HG02938 (cell line): ENCODE measurements around the gene PRPH2.
A peak's percentile ranks its signal among the peaks of the same experiment; 100 is the strongest.
"Not testable (repeated sequence)": the region's sequence is repeated elsewhere in the genome, so short reads cannot be mapped to it uniquely, and the experiment has no call there.

Experiments used
- ATAC-seq: cut with Tn5 transposase; IDR thresholded peaks from one replicate; pipeline ENCODE4 v1.9.1; 2021; ENCODE audit warnings: mild to moderate bottlenecking, moderate library complexity; ENCODE audit not compliant: unreplicated experiment

Gene PRPH2

DNA sequence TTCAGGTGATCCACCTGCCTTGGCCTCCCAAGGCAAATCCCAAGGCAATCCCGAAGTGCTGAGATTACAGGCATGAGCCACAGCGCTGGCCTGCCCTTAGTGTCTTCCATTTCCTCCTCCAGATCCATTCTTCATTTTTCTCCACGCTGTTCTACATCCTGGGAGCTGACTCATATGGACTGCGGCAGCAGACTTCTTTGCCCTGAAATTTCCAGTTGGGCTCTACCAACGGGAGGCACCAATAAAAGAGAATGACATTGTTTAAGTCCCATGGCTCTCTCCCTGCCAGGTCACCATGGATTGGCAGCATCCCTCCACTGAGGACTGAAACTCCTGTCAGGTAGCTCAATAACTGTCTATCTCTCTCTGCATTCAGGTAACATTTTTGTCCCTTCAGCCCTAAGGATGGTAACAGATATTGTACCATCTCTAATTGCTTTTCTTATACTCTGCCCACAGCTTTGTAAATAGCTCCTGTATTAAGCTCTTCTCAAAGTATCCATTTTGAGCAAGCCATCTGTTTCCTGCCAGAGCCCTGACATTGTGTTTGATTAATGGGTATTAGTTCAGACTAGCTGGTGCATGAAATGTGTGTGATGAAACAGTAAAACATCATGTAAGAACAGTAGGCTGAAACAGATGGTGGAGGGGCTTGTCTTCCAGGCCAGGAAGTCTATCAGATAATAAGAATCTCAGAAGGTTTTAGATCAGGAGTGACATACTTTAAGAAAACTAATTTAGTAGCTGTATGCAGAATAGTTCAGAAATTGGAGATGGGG lies 19.9 kb upstream of the PRPH2 start:
- no peak for ATAC-seq

DNA sequence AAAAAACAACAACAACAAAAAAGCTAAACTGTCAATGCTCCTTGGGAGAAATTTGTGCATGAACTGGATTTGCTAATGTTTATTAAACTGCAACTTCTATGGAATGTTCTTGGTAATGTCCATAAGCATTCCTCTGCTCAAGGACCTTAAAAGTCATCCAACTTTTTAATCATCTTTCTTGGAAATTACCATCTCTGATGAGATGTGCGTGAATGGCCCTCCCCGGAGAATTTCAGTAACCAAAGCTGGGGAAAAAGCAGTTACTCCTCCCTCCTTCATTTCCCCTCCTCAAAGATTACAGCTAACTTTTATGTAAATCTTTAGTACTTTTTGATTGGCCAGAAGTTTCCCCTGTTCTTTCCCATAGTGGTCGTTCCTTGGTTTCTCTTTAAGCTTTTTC lies 18.3 kb upstream of the PRPH2 start:
- ATAC-seq: no peak

DNA sequence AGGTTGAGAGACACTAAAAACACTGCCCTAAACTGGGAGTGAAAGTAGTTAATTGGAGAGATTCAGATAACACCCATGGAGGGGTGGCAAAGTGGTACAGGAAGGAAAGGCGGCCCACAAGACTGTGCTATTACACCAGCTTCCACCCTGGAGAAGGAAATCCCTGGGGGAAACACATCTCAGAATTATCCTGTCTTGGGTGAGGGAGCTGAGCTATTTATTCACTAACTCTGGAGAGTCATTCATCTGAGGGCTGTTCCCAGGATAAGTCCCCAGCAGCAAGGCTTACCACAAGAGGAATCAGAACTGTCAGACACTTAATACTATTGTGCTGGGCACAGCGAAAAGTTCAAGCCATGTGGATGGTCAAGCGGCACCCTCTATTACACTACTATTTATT lies 13.6 kb upstream of the PRPH2 start:
- ATAC-seq: no peak

DNA sequence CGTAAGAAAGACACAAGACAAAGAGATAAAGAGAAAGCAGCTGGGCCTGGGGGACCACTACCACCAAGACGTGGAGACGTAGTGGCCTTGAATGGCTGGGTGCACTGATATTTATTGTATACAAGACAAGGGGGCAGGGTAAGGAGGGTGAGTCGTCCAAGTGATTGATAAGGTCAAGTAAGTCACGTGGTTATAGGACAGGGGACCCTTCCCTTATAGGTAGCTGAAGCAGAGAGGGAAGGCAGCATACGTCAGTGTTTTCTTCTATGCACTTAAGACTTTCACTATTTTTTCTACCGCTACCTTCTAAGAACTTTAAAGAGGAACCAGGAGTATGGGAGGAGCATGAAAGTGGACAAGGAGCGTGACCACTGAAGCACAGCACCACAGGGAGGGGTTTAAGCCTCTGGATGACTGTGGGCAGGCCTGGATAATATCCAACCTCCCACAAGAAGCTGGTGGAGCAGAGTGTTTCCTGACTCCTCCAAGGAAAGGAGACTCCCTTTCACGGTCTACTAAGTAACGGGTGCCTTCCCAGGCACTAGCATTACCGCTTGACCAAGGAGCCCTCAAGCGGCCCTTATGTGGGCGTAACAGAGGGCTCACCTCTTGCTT lies 11.6 kb upstream of the PRPH2 start:
- not testable (repeated sequence) for ATAC-seq

DNA sequence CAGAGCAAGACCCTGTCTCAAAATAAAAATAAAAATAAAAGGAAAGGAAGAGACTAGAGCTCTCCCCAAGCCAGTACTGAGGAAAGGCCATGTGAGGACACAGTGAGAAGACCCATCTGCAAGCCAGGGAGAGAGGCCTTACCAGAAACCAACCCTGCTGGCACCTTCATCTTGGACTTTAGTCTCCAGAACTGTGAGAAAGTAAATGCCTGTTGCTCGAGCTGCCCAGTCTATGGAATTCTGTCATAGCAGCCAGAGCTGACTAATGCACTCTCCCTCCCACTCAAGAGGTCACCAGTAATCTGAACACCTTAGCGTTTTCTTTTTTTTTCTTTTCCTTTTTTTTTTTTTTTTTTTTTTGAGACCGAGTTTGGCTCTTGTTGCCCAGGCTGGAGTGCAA lies 7.3 kb upstream of the PRPH2 start:
- ATAC-seq: no peak

DNA sequence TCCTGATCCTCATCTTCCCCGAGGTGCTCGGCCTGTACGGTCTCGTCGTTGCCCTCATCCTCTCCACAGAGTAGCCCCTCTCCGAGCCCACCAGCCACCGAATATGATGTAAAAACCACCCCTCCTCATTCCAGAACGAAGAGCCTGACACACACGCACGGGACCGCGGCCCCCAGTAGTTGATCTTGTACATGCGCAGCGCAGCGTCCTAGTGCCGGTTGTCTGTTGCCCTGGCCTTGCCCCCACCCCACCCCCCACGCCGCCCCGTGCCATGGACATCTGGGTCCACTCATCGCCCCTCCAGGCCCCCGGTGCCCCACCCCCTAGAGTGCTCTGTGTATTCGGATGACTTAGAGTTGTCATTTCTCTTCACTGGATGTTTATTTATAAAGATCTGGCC lies 5.2 kb upstream of the PRPH2 start:
- ATAC-seq: no peak

DNA sequence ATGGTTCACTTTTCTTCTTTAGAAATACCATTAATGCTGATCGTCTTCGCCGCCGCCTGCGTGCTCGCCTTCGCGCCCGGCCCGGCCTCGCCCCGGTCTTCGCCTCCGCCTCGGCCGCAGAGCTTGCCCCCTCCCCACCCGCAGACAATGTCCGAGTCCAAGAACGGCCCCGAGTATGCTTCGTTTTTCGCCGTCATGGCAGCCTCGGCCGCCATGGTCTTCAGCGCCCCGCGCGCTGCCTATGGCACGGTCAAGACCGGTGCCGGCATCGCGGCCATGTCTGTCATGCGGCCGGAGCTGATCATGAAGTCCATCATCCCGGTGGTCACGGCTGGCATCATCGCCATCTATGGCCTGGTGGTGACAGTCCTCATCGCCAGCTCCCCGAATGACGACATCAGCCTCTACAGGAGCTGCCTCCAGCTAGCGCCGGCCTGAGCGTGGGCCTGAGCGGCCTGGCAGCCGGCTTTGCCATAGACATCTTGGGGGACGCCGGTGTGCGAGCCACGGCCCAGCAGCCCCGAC lies 4.8 kb upstream of the PRPH2 start:
- no peak for ATAC-seq

DNA sequence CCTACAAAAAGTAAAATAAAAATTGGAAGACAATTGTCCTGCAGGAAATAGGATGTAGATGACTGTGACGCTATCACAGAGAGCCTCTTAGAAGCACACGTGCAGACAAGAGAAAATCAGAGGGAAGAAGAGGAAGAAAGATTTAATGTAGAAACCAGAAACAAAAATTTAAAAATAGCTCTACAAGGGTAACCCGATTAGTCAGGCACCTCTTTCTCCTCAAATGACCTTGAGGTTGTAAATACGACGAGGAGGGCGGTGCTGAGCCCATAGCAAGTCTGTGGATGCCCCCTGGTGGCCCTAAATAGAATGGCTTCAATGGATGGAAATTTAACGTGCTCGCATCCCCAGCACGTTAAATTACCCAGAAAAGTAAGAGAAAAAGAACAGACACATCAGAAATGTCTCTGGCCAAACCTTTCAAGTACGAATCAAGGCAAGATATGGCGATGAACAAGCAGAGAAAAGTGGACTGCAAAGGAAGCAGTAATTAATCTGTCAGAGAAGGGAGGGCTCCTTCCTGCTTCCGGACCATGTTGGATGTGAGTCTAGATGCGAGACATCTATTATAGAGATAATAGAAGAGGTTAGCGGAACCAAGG lies 4.2 kb upstream of the PRPH2 start:
- ATAC-seq: peak; percentile 65

DNA sequence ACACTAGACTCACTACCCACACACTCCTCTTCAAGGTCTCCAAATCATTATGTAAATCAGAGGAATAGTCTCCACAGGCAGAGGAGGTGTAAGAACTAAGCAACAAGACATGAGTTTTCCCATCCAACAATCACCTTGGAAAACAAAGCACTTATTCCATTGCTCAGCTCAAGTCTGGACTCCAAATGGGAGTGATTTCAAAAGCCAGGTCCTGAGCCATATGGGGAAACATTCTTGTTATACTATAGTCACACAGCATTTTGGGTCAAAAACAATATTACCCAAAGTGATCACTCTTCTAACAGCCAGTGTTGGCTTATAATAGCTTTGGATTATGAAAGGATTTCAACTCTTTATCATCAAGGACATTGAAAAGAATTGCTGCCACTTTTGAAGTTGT lies 3.6 kb upstream of the PRPH2 start:
- no peak for ATAC-seq

DNA sequence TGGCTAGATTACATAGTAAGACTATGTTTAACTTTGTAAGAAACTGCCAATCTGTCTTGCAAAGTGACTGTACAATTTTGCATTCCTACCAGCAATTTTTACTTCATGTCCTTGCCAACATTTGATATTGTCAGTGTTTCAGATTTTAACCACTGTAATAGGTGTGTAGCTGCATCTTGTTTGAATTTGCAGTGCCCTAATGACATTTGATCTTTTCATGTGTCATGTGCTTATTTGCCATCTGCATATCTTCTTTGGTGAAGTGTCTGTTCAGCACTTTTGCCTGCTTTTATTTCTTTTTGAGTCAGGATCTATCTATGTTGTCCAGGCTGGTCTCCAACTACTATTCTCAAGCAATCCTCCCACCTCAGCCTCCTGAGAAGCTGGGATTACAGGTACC lies 2.4 kb upstream of the PRPH2 start:
- ATAC-seq: no peak

DNA sequence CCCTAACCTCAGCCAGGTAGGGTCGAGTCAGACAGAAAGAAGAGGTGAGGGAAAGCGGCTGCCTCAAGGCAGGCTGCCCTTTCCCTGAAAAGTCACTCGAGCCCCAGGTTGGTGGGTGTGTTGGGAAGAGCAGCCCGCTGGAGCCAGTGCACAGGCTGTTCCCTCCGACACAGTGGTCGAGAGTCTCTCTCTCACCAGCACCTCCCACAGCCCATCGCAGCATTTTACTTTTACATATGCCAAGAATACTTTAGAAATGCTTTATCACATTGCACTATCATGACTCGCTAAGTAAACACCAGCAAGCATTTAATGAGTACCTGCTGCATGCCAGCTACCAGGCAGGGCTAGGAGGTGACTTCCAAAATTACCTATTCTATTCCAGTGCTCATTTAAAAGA lies 1.7 kb downstream of the PRPH2 start:
- no peak for ATAC-seq

DNA sequence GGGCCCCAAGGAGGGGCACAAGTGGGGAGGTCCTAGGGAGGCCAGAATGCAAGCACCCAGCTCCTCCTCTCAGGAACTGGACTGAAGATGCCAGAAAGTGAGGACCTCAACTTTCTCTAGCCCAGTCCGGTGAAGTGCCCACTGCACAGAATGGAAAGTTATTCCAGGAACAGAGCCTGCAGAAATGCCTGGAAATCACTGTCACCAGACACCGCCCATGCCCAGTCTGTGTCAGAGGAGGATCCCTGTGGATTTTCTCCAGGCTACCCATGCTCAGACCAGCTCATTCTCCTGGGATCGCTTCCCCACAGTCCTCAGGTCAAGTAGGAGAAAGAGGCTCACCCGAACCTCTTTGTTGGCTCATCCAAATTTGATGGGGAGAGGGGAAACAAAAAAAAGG lies 6.5 kb downstream of the PRPH2 start:
- ATAC-seq: no peak

DNA sequence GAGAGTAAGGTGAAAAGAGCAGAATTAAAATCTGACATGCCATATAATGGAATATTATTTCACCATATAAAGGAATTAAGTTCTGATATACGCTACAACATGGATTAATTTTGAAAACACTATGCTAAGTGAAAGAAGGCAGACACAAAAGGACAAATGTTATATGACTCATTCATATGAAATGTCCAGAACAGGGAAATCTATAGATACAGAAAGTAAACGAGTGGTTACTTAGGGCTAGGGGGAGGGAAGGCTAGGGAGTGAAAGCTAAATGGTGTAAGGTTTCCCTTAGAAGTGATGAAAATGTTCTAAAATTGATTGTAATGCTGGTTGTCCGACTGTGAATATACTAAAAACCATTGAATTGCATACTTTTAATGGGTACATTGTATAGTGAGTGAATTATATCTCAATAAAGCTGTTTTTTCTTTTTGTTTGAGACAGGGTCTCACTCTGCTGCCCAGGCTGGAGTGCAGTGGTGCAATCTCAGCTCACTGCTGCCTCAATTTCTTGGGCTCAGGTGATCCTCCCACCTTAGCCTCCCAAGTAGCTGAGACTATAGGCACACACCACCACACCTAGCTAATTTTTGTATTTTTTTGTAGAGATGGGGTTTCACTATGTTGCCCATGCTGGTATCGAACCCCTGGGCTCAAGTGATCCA lies 8.2 kb downstream of the PRPH2 start:
- ATAC-seq: no peak

DNA sequence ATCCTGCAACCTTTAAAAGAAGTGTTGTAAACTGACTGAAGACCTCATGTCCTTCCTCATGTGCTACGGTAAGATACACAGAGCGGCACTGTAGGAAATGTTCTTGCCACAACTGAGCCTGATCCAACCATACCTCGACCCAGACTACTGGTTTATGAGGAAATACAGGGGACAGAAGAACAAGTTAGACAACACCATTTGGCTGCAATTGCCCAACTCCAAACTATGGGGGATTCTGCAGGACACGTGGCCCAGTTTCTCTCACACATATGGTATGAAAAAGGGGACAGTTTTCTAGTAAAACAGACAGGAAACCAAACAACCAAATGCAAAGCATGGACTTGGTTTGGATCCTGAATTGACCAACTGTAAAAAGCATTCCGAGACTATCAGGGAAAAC lies 10.5 kb downstream of the PRPH2 start:
- no peak for ATAC-seq

DNA sequence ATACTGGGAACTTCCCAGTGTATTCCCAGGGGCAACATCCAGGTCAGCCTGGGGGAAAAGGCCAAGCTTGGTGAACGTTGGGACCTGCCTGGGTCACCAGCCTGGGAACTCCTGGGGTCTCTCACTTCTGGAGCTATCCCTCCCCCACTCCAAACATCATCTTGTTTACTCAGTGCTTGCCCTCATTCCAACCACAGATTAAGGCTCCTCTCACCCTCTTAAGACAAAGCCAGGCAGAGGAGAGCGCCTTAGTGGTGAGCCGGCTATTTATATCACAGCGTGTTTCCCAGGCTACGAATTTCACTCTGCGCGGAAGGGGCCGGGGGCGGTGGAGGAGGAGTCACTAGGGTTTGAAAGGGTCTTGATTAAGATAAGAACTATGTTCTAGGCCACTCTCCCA lies 12.1 kb downstream of the PRPH2 start:
- no peak for ATAC-seq

DNA sequence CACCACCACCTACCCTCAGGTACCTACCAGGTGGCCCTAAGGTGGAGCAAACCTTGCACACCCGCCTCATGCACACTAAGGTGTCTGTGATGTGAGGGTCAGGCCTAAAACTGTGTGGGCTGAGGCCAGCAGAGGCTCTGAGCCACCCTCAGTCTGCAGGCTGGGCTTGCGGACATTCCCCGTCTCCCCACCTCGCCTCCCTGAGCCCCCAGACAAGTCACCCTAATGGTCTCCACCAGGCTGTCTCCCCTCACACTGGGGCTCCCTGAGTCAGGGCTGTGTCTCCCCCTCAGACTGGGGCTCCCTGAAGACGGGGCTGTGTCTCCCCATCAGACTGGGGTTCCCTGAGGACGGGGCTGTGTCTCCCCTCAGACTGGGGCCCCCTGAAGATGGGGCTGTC lies 12.5 kb downstream of the PRPH2 start:
- no peak for ATAC-seq

DNA sequence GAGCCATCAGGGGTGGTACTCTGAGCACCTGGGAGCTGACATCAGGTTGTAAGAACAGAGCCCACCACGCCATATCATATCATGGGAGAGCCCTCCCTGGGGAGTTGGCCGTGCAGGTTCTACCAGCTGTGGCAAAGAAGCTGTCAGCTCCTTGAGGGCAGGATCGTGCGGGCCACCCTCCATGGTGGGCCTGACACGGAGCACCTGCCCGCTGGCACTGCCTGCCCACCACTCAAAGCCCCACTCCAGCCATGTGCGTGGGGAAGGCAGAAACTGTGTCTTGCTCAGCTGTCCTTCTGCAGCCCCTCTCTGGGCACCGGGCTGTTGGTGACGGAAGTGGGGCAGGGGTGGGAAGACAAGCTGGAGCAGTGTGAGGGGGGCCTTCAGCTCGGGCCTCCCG lies 14.3 kb downstream of the PRPH2 start:
- no peak for ATAC-seq

DNA sequence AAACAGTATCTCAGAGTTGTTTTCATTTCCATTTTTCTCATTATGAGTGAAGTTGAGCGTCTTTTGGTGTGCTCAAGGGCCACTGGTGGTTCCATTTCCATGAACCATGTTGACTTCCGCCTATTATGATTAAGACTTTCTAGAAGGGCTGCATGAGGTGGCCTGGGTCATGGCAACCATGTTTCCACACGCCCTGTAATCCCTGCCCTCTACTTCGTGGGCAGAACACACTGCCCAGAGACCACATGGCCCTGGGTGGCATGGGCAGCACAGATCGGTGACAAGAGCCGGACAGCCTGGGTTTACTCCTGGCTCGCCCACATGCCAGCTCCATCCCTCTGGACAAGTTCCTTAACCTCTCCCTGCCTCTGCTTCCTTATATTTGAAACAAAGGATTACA lies 14.8 kb downstream of the PRPH2 start:
- ATAC-seq: no peak

DNA sequence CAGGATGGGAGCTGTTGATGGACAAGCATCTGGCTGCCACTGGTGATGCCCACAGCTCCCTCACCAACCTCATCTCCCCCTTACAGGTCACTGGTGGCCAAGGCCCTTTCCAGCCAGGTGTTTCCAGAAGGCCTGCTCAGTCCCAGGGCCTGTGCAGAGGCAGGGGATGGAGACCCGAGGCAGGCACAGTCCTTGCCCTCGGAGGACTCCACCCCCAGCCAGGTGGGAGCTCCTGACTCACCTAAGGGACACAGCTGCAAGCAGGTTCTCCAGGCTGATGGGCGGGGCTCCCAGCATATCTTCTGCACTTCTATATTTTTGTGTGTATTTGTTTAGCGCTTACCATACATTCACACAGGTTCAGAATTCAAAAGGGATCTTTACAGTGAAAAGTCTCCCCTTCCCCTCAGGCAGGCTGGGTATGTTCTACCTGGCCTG lies 17.4 kb downstream of the PRPH2 start:
- no peak for ATAC-seq

DNA sequence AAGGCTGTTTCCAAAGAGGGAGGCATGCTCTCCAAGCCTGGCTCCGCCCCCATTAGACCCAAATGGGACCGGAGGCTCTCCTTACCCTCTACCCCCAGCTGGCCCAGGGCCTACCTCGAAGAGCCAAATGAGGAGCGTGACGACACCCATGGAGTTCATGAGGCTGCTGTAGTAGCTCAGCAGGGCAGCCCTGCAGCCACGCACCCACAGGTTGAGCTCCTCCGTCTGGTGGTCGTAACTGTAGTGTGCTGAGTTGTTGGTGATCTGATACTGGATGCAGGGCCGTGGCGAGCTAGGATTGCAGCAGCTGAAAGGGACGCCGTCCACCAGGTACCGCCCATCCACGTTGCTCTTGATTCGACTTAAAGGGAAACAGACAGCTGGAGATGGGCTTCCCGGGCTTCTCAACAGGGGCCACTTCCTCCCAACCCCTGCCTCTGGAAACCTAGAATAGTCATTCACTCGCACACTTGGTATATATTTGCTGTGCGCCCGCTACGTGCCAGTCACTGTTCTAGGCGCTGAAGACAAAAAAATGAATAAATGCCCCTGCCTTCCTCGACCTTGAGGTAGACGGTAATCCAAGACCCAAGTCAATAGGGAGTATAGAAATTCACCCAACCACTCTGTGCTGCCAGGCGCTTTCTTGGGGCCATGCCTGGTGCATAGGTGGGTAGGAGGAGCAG lies 18.0 kb downstream of the PRPH2 start:
- ATAC-seq: no peak

DNA sequence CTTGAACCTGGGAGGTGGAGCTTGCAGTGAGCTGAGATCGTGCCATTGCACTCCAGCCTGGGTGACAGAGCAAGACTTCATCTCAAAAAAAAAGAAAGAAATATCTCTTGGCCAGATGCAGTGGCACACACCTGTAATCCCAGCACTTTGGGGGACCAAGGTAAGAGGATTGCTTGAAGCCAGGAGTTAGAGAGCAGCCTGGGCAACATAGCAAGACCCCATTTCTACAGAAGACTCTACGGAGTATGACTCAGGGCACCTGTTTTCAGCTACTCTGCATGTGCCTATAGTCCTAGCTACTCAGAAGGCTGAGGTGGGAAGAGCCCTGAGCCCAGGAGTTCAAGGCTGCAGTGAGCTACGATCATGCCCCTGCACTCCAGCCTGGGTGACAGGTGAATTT lies 19.6 kb downstream of the PRPH2 start:
- ATAC-seq: not testable (repeated sequence)
